Aorta (tissue), 5 donors: ENCODE results near the gene AP1S3. TPM values are rescaled to one million over a fixed set of nuclear protein-coding genes. Genes with fewer than 3 reads are reported as not detected.
"Not testable (repeated sequence)": the region's sequence is repeated elsewhere in the genome, so short reads cannot be mapped to it uniquely, and the experiment has no call there.

ENCODE experiments used
- ATAC-seq: fragments of 200-7000 bp; cut with Tn5 transposase; one replicate; pipeline ENCODE4 v1.9.1; 2022; ENCODE audit warnings: moderate library complexity; ENCODE audit not compliant: low FRiP score
- DNase-seq, 2 donors: peaks; one replicate each; pipeline ENCODE4 v3.0.0-alpha.2; 2020
- H3K27ac ChIP-seq, 2 donors: one replicate each; pipeline ENCODE4 v1.5.1; 2013; ENCODE audit warnings: low read length in 2 of 2, mild to moderate bottlenecking in 2 of 2, moderate library complexity in 2 of 2, control low read depth in 1 of 2, inconsistent platforms in 1 of 2, low read depth in 1 of 2
- H3K27me3 ChIP-seq, 2 donors: one replicate each; pipeline ENCODE4 v1.6.1; 2013; ENCODE audit warnings: control low read depth in 1 of 2, low read length in 1 of 2, mild to moderate bottlenecking in 1 of 2, moderate library complexity in 1 of 2; ENCODE audit not compliant: insufficient read depth in 2 of 2, control insufficient read depth in 1 of 2
- H3K36me3 ChIP-seq, 2 donors: one replicate each; pipeline ENCODE4 v1.6.1; 2013; ENCODE audit warnings: control low read depth in 1 of 2, low read length in 1 of 2, mild to moderate bottlenecking in 1 of 2; ENCODE audit not compliant: insufficient read depth in 2 of 2, control insufficient read depth in 1 of 2
- H3K4me1 ChIP-seq, 2 donors: one replicate each; pipeline ENCODE4 v1.6.1; 2013; ENCODE audit warnings: low read length in 2 of 2, control low read depth in 1 of 2, mild to moderate bottlenecking in 1 of 2, moderate library complexity in 1 of 2; ENCODE audit not compliant: insufficient read depth in 2 of 2, control insufficient read depth in 1 of 2
- H3K4me3 ChIP-seq, 2 donors: one replicate each; pipeline ENCODE4 v1.5.1; 2013; ENCODE audit warnings: low read length in 2 of 2, control low read depth in 1 of 2, mild to moderate bottlenecking in 1 of 2
- H3K9me3 ChIP-seq: one replicate; pipeline ENCODE4 v1.6.1; 2013; ENCODE audit warnings: mild to moderate bottlenecking, low read length; ENCODE audit not compliant: control insufficient read depth
- WGBS, 2 donors: extraction: QIAGEN DNeasy Blood & Tissue Kit; methylation state at CpG; one replicate each; pipeline ENCODE4 v1.1.7; 2013; 5-methylcytosine and 5-hydroxymethylcytosine counted together
- intact Hi-C, 2 donors: fragments of 100-400 bp; cut with DNase I; formaldehyde crosslinking; loops; one replicate each; pipeline versions ENCODE4 v1.14.2 to v1.15.0; 2022
- polyA plus RNA-seq, 2 donors: library from polyadenylated mRNA; stranded (reverse); fragments of 200-250 nt; gene quantifications; one replicate each; pipeline ENCODE4 v1.2.3, GENCODE V29; 2013
- total RNA-seq, 2 donors: library from RNA; stranded (reverse); fragmentation: NEBNext Ultra II Directional; extraction: Animal tissue kit (Norgen Biotek cat#: 25700); gene quantifications; one replicate each; pipeline ENCODE4 v1.2.1, GENCODE V29; 2021
- donor health status: healthy with polysubstance abuse.
- donor health status: Bipolar disorder and iron deficiency.
- donor health status: DM: no; HTN: no; CAD: no.
- donor health status: DM: no; HTN: no; CAD: no.
- donor health status: DM: yes; HTN: yes; CAD: no.

AP1S3 gene
- total and polyA plus RNA-seq, 4 donors, result 0.26 to 2.0 (median 0.70) TPM

GRCh38 chr2:223801736-223802135, 35.6 kb downstream of the AP1S3 start:
- no peaks in the 10 kb centered on the region for H3K27me3 ChIP-seq
- no peak overlapping the region for H3K27ac ChIP-seq
- H3K36me3 ChIP-seq, result no peaks in the 10 kb centered on the region
- peaks cover 0 to 1% of the 10 kb centered on the region in 2 donors for H3K4me1 ChIP-seq
- 79 to 80% methylated on average over 5 of the region's 5 CpGs for WGBS, 2 donors
- intact Hi-C loops, result no loop called here
- no peak for DNase-seq
- no peak for ATAC-seq
- no peak overlapping the region for H3K4me3 ChIP-seq
- no peaks in the 10 kb centered on the region for H3K9me3 ChIP-seq

- H3K9me3 ChIP-seq, result no peaks in the 10 kb centered on the region
- WGBS, 2 donors, result 96 to 97% methylated on average over 4 of the region's 4 CpGs
- no peaks in the 10 kb centered on the region for H3K36me3 ChIP-seq
- no peak overlapping the region for H3K27ac ChIP-seq
- H3K4me1 ChIP-seq, result peaks cover 0 to 1% of the 10 kb centered on the region in 2 donors
- no peaks in the 10 kb centered on the region for H3K27me3 ChIP-seq
- DNase-seq (no peak), ATAC-seq (no peak)
- no peak overlapping the region for H3K4me3 ChIP-seq
- intact Hi-C loops, result no loop called here
Measured at GRCh38 chr2:223800908-223801307, 36.5 kb downstream of the AP1S3 start.

- intact Hi-C loops, result loop anchor here (2.0 to 5.0 kb wide), 5 partner anchors 105 to 827 kb away; no protein-coding TSS in a partner anchor
- Histone ChIP-seq H3K36me3 (no peaks in the 10 kb centered on the region), H3K27me3 (no peaks in the 10 kb centered on the region), H3K27ac (no peak overlapping the region), H3K4me3 (no peak overlapping the region), H3K9me3 (no peaks in the 10 kb centered on the region), H3K4me1 (no peaks in the 10 kb centered on the region)
- peak; percentile 64 for ATAC-seq
- WGBS, 2 donors, result 44 to 61% methylated on average over 4 of the region's 4 CpGs
- DNase-seq, result no peak
Measured at GRCh38 chr2:223797811-223798721, 39.3 kb downstream of the AP1S3 start.

GRCh38 chr2:223797037-223797436, 40.3 kb downstream of the AP1S3 start:
- Histone ChIP-seq H3K27ac (no peak overlapping the region), H3K9me3 (no peaks in the 10 kb centered on the region), H3K36me3 (no peaks in the 10 kb centered on the region), H3K4me1 (no peaks in the 10 kb centered on the region), H3K4me3 (no peak overlapping the region), H3K27me3 (no peaks in the 10 kb centered on the region)
- DNase-seq (no peak), ATAC-seq (no peak)
- whole genome bisulfite sequencing, 2 donors, result 40 to 45% methylated on average over 5 of the region's 5 CpGs
- intact Hi-C loops, result loop anchor here (5.0 kb wide), 3 partner anchors 105 to 825 kb away; no protein-coding TSS in a partner anchor

GRCh38 chr2:223789423-223789822, 48.0 kb downstream of the AP1S3 start:
- H3K27me3 ChIP-seq, result no peaks in the 10 kb centered on the region
- no peak overlapping the region for H3K27ac ChIP-seq
- intact Hi-C loops, result no loop called here
- H3K36me3 ChIP-seq, result no peaks in the 10 kb centered on the region
- no peaks in the 10 kb centered on the region for H3K4me1 ChIP-seq
- no peaks in the 10 kb centered on the region for H3K9me3 ChIP-seq
- ATAC-seq (no peak), DNase-seq (no peak)
- whole genome bisulfite sequencing, 2 donors, result 96 to 97% methylated on average over 6 of the region's 6 CpGs
- no peak overlapping the region for H3K4me3 ChIP-seq

GRCh38 chr2:223788826-223789225, 48.6 kb downstream of the AP1S3 start:
- Histone ChIP-seq H3K4me3 (no peak overlapping the region), H3K27ac (no peak overlapping the region), H3K36me3 (no peaks in the 10 kb centered on the region), H3K9me3 (no peaks in the 10 kb centered on the region), H3K4me1 (no peaks in the 10 kb centered on the region), H3K27me3 (no peaks in the 10 kb centered on the region)
- ATAC-seq (no peak), DNase-seq (no peak)
- intact Hi-C loops, result no loop called here

GRCh38 chr2:223788106-223788505, 49.3 kb downstream of the AP1S3 start:
- H3K27ac ChIP-seq, H3K36me3 ChIP-seq, H3K9me3 ChIP-seq, intact Hi-C loops, H3K4me1 ChIP-seq, ATAC-seq, H3K4me3 ChIP-seq, DNase-seq, H3K27me3 ChIP-seq: not testable (repeated sequence)
- WGBS, 2 donors, result 97 to 98% methylated on average over 10 of the region's 10 CpGs

GRCh38 chr2:223787358-223787757, 50.0 kb downstream of the AP1S3 start:
- Histone ChIP-seq H3K4me1 (no peaks in the 10 kb centered on the region), H3K36me3 (no peaks in the 10 kb centered on the region), H3K9me3 (no peaks in the 10 kb centered on the region), H3K27ac (no peak overlapping the region), H3K4me3 (no peak overlapping the region), H3K27me3 (no peaks in the 10 kb centered on the region)
- intact Hi-C loops, result no loop called here
- no peak for DNase-seq
- whole genome bisulfite sequencing, 2 donors, result 97 to 100% methylated on average over 2 of the region's 2 CpGs
- no peak for ATAC-seq

GRCh38 chr2:223786943-223787342, 50.4 kb downstream of the AP1S3 start:
- Histone ChIP-seq H3K27me3 (no peaks in the 10 kb centered on the region), H3K36me3 (no peaks in the 10 kb centered on the region), H3K27ac (no peak overlapping the region), H3K9me3 (no peaks in the 10 kb centered on the region), H3K4me3 (no peak overlapping the region), H3K4me1 (no peaks in the 10 kb centered on the region)
- ATAC-seq (no peak), DNase-seq (no peak)
- 94 to 95% methylated on average over 4 of the region's 4 CpGs for WGBS, 2 donors
- intact Hi-C loops, result no loop called here
